Heart left ventricle (tissue), 16 donors: ENCODE measurements around the gene MITF. TPM values are rescaled to one million over a fixed set of nuclear protein-coding genes. Genes with fewer than 3 reads are reported as not detected.

ENCODE experiments used
- ATAC-seq, 4 donors: fragments of 200-7000 bp; cut with Tn5 transposase; one replicate each; pipeline ENCODE4 v1.9.1; 2020 to 2022; ENCODE audit warnings: moderate library complexity in 4 of 4, mild to moderate bottlenecking in 3 of 4, moderate number of reproducible peaks in 1 of 4
- DNase-seq, 5 donors: peaks; one replicate each; pipeline ENCODE4 v3.0.0-alpha.2; 2020
- H3K27ac ChIP-seq, 12 donors: fragments of 200-600 bp; sonication (generic) in 4 of 12; one replicate each; pipeline versions ENCODE4 v1.5.0 to v1.8.0; 2016 to 2022; ENCODE audit warnings: mild to moderate bottlenecking in 2 of 12
- H3K27me3 ChIP-seq, 9 donors: fragments of 200-600 bp; sonication (generic) in 2 of 9; one replicate each; pipeline versions ENCODE4 v1.5.1 to v1.8.0; 2016 to 2022; ENCODE audit warnings: mild to moderate bottlenecking in 3 of 9
- H3K36me3 ChIP-seq, 9 donors: fragments of 200-600 bp; sonication (generic) in 2 of 9; one replicate each; pipeline versions ENCODE4 v1.5.0 to v1.8.0; 2018 to 2022; ENCODE audit warnings: mild to moderate bottlenecking in 2 of 9
- H3K4me1 ChIP-seq, 12 donors: fragments of 200-600 bp; sonication (generic) in 4 of 12; one replicate each; pipeline versions ENCODE4 v1.5.0 to v1.8.0; 2016 to 2022; ENCODE audit warnings: mild to moderate bottlenecking in 3 of 12
- H3K4me3 ChIP-seq, 12 donors: fragments of 200-600 bp; sonication (generic) in 4 of 12; one replicate each; pipeline versions ENCODE4 v1.5.0 to v1.8.0; 2017 to 2022; ENCODE audit warnings: mild to moderate bottlenecking in 9 of 12, moderate library complexity in 4 of 12
- H3K9me3 ChIP-seq, 12 donors: fragments of 200-600 bp; sonication (generic) in 4 of 12; one replicate each; pipeline versions ENCODE4 v1.5.0 to v1.8.0; 2016 to 2022; ENCODE audit warnings: mild to moderate bottlenecking in 1 of 12
- CTCF ChIP-seq, 12 donors: fragments of 200-600 bp; sonication (generic) in 4 of 12; IDR thresholded peaks; one replicate each; pipeline versions ENCODE4 v1.5.0 to v1.8.0; 2018 to 2022; ENCODE audit warnings: antibody characterized with exemption in 12 of 12, mild to moderate bottlenecking in 5 of 12
- POLR2A ChIP-seq, 2 donors: fragments of 450-650 bp; IDR thresholded peaks; one replicate each; pipeline ENCODE4 v1.6.1; 2017; ENCODE audit warnings: antibody characterized with exemption in 2 of 2, mild to moderate bottlenecking in 2 of 2, moderate library complexity in 2 of 2
- WGBS, 4 donors: extraction: QIAGEN DNeasy Blood & Tissue Kit in 2 of 4; methylation state at CpG; one replicate each; pipeline versions ENCODE4 v1.1.5 to v1.1.7; 2013 to 2018; 5-methylcytosine and 5-hydroxymethylcytosine counted together
- intact Hi-C, 10 donors: fragments of 100-400 bp; cut with DNase I; formaldehyde crosslinking; loops; one replicate each; pipeline versions ENCODE4 v1.11.1 to v1.14.2; 2022
- polyA plus RNA-seq, 2 donors: library from polyadenylated mRNA; stranded (reverse); fragments of 200-250 nt; gene quantifications; one replicate each; pipeline ENCODE4 v1.2.3, GENCODE V29; 2013
- total RNA-seq, 9 donors: library from RNA; depleted of rRNA in 2 of 9; stranded (reverse); fragments of >200 nt in 2 of 9; fragmentation: NEBNext Ultra II Directional in 3 of 9; extraction: Animal tissue kit (Norgen Biotek cat#: 25700) in 3 of 9; gene quantifications; one replicate each; pipeline versions ENCODE4 v1.1.0 to v1.2.4, GENCODE V29; 2016 to 2023
- donor health status: ischemic (EF 13 %, LVEDD 7.1; RV severe dilation, severe dysfunction).
- donor health status: healthy with polysubstance abuse.
- donor health status: DM: no; HTN: yes; CAD: no.
- donor health status: DM: no; HTN: no; CAD: no.
- donor health status: ischemic (EF 25% LVEDD 6.9; RV normal size, moderate dysfunction).
- donor health status: ischemic (EF 25% LVEDD 5.7; RV mildly dilated, moderate dysfunction).
- donor health status: healthy.
- donor health status: DM: yes; HTN: yes; CAD: no.
- donor health status: ischemic (EF 35%, LVEDD 5.7; RV mildly dilated, moderate dysfunction).
- donor health status: nonischemic (EF 11% LVEDD 7.7; RV severe dilation, severe dysfunction).
- donor health status: DM: yes; HTN: yes; CAD: no.
- donor health status: PGD.
- donor health status: ischemic (EF 29% LVEDD 5.4; RV normal size, mild dysfunction).
- donor health status: nonischemic (EF 23%, LVEDD 6.1; RV moderate dilation, normal function).

The MITF gene
- total and polyA plus RNA-seq, 11 donors = 17.9 to 114 (median 81.1) TPM

DNA sequence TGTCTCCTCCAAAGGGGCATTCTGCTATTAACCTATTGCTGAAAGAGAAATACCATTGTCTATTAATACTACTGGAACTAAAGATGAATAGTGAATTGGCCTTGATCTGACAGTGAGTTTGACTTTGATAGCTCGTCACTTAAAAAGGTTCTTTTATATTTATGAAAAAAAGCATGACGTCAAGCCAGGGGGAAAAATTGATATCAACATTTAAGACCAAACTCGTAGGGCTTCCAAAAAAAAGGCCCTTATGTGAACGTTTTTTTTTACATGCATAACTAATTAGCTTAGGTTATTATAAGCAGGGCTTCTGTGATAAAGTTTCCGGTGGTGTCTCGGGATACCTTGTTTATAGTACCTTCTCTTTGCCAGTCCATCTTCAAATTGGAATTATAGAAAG, 197.0 kb downstream of the MITF start:
- peaks cover 0 to 13% (median 0%) of the 10 kb centered on the region in 12 donors for H3K4me1 ChIP-seq
- H3K9me3 ChIP-seq = no peaks in the 10 kb centered on the region
- H3K4me3 ChIP-seq = no peak overlapping the region
- H3K36me3 ChIP-seq = peaks cover 0 to 35% (median 9%) of the 10 kb centered on the region in 9 donors
- intact Hi-C loops = loop anchor here in 1 of 10 donors (10.0 kb wide), 1 partner anchor 141 kb away; no protein-coding TSS in a partner anchor
- TF ChIP-seq POLR2A (IDR thresholded peaks at IDR 0.05) = no peak
- 60 to 66% (median 64%) methylated on average over 6 of the region's 6 CpGs for WGBS, 4 donors
- H3K27ac ChIP-seq = no peak overlapping the region
- DNase-seq (no peak), ATAC-seq (no peak)
- no peaks in the 10 kb centered on the region for H3K27me3 ChIP-seq

- TF ChIP-seq POLR2A (IDR thresholded peaks at IDR 0.05) = no peak
- TF ChIP-seq CTCF (IDR thresholded peaks at IDR 0.05) = no peak
- Histone ChIP-seq H3K27ac (no peak overlapping the region), H3K4me1 (peaks cover 0 to 13% (median 0%) of the 10 kb centered on the region in 12 donors), H3K4me3 (no peak overlapping the region), H3K9me3 (no peaks in the 10 kb centered on the region), H3K27me3 (no peaks in the 10 kb centered on the region), H3K36me3 (peaks cover 0 to 52% (median 17%) of the 10 kb centered on the region in 9 donors)
- DNase-seq (no peak), ATAC-seq (no peak)
- 84 to 93% (median 91%) methylated on average over 6 of the region's 6 CpGs for WGBS, 4 donors
- intact Hi-C loops = loop anchor here in 1 of 10 donors (10.0 kb wide), 1 partner anchor 143 kb away; no protein-coding TSS in a partner anchor
These were observed 198.8 kb downstream of the MITF start for GRCh38 chr3:69938061-69938460.

GRCh38 chr3:69938931-69939330, 199.7 kb downstream of the MITF start:
- DNase-seq (no peak), ATAC-seq (no peak)
- H3K4me1 ChIP-seq = peaks cover 0 to 13% (median 0%) of the 10 kb centered on the region in 12 donors
- H3K9me3 ChIP-seq = no peaks in the 10 kb centered on the region
- TF ChIP-seq CTCF (IDR thresholded peaks at IDR 0.05) (no peak), POLR2A (IDR thresholded peaks at IDR 0.05) (no peak)
- H3K27ac ChIP-seq = no peak overlapping the region
- H3K36me3 ChIP-seq = peaks cover 0 to 57% (median 17%) of the 10 kb centered on the region in 9 donors
- intact Hi-C loops = loop anchor here in 1 of 10 donors (10.0 kb wide), 1 partner anchor 144 kb away; no protein-coding TSS in a partner anchor
- 91 to 97% (median 92%) methylated on average over 3 of the region's 3 CpGs for WGBS, 4 donors
- H3K4me3 ChIP-seq = no peak overlapping the region
- H3K27me3 ChIP-seq = no peaks in the 10 kb centered on the region

DNA sequence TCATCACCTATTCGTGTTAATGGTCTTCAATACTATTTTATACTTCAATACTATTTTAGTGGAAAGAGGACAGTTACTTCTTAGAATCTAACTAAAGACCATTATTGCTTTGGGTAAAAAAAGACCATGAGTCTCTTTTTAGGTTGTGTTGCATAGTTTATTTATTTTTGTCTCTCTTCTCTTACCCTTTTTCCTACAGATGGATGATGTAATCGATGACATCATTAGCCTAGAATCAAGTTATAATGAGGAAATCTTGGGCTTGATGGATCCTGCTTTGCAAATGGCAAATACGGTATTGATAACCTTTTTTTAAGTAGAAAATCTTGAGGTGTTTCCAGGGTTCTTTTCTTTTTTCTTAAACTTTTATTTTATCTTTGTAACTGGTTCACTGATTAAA, 201.8 kb downstream of the MITF start:
- TF ChIP-seq POLR2A (IDR thresholded peaks at IDR 0.05) = no peak
- no peak for TF ChIP-seq CTCF (IDR thresholded peaks at IDR 0.05)
- Histone ChIP-seq H3K27ac (no peak overlapping the region), H3K4me1 (peaks cover 0 to 10% (median 1%) of the 10 kb centered on the region in 12 donors), H3K36me3 (peaks cover 0 to 68% (median 17%) of the 10 kb centered on the region in 9 donors), H3K27me3 (no peaks in the 10 kb centered on the region), H3K4me3 (no peak overlapping the region), H3K9me3 (no peaks in the 10 kb centered on the region)
- intact Hi-C loops = loop anchor here in 1 of 10 donors (10.0 kb wide), 1 partner anchor 146 kb away; no protein-coding TSS in a partner anchor
- ATAC-seq (no peak), DNase-seq (no peak)
- WGBS, 4 donors = 78 to 92% (median 90%) methylated on average over 3 of the region's 3 CpGs
